DMS 273 treated with DMSO at 0.1 percent for 48 hours (cell line): ENCODE results near the gene TTI1.

Experiments
- DNase-seq: peaks from one replicate; lab custom pipeline; 2025; lab: John Stamatoyannopoulos, UW

The TTI1 gene

DNA sequence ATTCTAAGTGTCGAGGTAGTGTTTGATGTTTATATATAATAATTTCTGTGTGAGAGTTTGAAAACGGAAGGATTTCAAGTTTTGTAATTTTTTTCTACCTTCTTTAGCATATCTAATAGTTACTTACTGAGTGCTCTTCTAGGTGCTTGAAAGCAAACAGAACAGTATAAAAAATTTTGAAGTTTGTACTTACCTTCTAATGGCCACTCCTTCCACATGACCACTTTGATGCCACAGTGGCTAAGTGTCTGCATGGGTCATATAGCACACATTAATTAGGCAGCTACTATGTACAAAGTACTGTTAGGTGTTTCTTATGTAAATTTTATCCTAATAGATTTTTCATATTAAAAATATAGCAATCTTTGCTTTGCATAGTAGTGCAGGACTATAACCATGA is 21.4 kb upstream of the TTI1 start:
- no peak for DNase-seq

- DNase-seq = no peak
Observed at GRCh38 chr20:38052870-38053269, 19.6 kb upstream of the TTI1 start.

- DNase-seq = no peak
Observed at GRCh38 chr20:38050686-38051085, 17.4 kb upstream of the TTI1 start.

DNA sequence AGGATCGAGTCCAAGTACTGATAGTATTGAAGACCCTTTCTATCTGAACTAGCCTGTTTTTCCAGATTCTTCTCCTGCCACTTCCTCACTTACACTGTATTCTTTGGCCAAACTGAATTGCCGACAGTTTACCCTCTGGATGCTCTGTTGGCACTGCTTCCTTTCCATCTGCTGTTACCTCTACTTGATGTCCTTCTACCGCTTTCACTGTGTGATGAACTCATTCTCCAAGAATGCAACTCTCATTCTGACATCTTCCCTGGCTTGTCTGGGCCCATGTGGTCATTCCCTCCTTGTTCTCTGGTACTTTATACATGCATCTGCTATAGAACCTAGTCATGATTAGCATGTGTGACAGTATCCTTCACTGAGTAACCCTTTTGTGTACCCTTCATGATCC is 16.5 kb upstream of the TTI1 start:
- no peak for DNase-seq

DNA sequence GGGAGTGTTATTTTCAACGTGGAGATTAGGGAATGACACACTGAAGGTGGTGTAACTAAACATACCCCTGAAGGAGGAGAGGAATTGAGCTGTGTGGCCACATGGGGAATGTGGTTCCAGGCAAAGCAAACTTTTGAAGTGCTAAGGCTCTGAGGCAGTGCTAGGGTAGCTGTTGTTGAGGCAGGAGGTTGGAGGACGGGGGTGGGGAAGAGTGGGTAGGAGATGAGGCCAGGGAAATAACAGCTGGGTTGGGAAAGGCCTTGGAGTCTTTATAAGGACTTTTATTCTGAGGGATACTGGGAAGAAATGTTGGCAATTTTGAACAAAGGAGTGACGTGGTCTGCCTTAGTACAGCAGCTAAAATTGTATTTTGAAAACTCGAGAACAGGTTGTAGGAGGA is 13.3 kb upstream of the TTI1 start:
- no peak for DNase-seq

- no peak for DNase-seq
Observed at GRCh38 chr20:38044685-38045084, 11.4 kb upstream of the TTI1 start.

- no peak for DNase-seq
Observed at GRCh38 chr20:38043512-38044300, 10.4 kb upstream of the TTI1 start.

DNA sequence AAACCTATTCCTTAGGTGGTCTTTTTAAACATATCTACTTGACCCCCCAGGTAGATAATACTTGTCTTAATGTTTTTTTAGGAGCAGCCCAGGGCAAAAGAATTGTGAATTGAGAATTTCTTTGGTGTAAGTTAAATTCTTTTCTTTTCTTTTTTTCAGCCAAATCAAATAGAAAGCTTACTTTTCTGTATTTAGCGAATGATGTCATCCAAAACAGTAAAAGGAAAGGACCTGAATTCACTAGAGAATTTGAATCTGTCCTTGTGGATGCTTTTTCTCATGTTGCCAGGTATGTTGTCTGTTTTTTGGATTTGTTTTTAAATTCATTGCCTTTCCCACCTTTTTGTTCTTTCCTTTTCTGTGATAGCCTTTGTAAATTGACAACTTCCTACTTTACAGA is 7.0 kb upstream of the TTI1 start:
- DNase-seq = no peak

DNA sequence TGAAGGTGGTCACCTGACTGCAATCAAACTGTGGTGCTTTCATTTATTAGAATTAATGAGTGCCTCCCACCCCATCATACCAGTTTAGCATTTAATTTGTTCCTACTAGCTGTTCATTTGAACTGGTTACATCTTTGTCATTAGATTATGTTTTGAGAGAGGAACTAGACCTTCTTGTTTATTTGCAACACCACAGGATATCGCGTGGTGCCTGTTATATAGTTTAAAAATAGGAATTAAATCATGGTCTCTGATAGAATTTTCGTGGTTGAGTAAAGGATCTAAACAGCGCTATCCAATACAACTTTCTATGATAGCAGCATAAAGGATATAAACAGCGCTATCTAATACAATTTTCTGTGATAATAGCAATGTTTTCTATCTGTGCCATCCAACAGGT is 3.1 kb upstream of the TTI1 start:
- no peak for DNase-seq

DNA sequence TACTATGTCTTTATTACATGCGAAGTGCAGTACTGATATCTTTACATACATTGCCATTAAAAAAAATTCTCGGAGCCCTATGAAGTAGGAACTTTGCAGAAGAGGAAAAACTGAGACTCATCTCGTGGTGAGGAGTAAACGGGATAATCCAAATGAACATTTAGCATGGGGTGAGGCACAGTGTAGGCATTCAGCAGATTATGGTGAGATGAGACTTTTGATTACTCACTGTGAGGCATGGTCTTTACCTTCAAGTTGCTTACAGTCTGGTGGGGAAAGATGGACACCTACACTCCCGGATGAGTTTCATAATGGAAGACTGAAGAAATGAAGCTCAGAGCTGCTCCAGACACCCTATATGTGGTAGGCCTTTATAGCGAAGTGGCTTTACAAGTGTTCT is 1.7 kb upstream of the TTI1 start:
- DNase-seq = no peak

DNA sequence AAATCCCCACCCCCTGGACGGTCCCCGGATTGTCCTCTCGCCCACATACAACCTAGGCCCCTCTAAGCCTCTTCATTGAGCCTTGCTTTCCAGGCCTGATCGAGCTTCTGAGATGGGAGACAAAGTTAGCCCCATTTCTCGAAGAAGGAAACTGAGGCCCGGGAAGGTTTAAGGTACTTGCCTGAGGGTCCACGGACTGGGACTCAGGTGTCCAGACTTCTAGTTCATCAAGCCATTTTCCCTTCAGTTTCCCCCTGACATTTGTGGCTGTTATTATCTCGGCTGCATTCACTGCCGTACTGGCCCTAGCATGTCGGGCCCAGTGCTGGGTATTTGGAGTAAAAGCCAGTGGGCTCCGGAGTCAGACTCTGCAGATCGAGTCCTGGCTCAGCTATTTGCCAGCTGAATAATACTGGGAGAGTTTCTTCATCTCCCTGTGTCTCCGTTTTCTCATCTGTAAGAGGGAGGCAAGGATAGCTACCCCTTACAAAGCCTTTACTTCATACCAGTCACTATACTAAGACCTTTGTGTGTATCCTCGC is 923 bp upstream of the TTI1 start:
- no peak for DNase-seq

- DNase-seq = no peak
Observed at GRCh38 chr20:38032585-38033329, 499 bp downstream of the TTI1 start.

GRCh38 chr20:38031957-38032356 is 1.3 kb downstream of the TTI1 start:
- no peak for DNase-seq

DNA sequence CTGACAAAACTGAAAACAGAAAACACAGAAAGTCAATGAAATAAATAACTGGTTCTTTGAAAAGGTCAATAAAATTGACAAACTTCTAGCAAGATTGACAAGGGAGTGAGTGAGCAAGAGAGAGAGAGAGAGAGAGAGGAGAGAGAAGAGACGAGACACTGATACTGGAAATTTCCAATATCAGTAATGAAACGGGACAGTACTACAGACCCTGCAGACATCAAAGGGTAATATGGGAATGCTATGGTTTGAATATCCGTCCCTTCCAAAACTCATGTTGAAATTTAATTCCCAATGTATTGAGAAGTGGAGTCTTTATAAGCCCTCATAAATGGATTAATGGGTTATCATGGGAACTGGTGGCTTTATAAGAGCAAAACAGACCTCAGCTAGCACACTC is 3.8 kb downstream of the TTI1 start:
- no peak for DNase-seq

DNA sequence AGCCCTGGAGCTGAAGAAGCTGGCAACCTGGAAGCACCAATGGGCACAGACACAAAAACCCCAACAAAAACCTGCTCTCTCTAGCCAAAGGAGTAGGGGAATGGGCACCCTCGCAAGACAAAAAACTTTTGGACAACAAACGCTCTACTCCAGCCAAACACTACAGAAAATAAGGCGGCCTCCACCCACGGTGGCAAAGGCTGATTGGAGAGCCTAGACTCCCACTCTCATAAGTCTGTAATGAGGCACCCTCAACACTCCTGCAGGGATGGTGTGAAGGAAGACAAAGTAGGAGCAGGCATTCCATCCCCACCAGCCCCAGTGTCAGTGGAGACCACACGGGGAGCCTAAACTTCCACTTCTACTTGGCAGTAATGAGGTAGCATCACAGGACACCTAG is 8.8 kb downstream of the TTI1 start:
- no peak for DNase-seq

GRCh38 chr20:38023181-38024001 is 9.9 kb downstream of the TTI1 start:
- no peak for DNase-seq

- no peak for DNase-seq
Observed at GRCh38 chr20:38021087-38021772, 12.0 kb downstream of the TTI1 start.

DNA sequence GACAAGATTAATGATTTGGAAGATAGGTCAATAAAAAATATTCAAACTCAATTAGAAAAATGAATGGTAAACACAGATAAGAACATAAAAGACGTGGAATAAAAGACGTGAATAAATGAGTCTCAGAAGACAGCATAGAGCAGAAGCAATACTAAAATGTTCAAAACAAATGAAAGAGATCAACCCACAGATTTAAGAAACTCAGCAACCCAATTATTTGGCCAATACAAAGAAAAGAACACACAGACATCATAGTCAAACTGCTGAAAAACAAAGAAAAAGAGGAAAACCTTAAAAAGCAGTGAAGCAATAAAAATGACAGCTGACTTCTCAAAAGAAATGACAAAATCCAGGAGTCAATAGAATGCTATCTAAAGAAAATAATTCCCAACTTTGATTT is 14.9 kb downstream of the TTI1 start:
- DNase-seq = no peak

- DNase-seq = no peak
Observed at GRCh38 chr20:38017959-38018358, 15.3 kb downstream of the TTI1 start.

GRCh38 chr20:38013887-38014286 is 19.4 kb downstream of the TTI1 start:
- DNase-seq = no peak

DNA sequence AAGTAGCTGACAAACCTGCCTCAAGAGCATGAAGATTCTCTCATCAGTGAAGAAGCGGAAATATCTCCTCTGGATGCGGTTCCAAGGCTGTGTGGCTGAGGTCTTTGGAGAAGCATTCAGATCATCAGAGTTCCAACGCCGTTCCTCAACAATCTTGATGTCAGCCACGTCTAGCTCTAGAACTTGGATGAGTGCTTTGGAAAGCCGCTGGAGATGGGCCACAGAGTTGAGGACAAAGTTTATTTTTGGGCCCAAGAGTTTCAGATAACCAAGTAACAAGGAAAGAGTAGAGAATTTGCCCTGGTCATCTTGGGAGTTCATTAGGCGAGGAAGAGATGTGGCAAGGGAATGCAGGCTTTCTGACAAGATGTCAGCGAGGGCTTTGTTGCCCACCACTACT is 20.9 kb downstream of the TTI1 start:
- no peak for DNase-seq

GRCh38 chr20:38011696-38012095 is 21.6 kb downstream of the TTI1 start:
- no peak for DNase-seq
